ENCODE results near the gene UGGT2. TPM values are rescaled to one million over a fixed set of nuclear protein-coding genes. Genes with fewer than 3 reads are reported as not detected.
A peak's percentile ranks its signal among the peaks of the same experiment; 100 is the strongest.

The UGGT2 gene
- total RNA-seq, 2 donors from 2014 or later: 37.2 to 40.9 TPM

DNA sequence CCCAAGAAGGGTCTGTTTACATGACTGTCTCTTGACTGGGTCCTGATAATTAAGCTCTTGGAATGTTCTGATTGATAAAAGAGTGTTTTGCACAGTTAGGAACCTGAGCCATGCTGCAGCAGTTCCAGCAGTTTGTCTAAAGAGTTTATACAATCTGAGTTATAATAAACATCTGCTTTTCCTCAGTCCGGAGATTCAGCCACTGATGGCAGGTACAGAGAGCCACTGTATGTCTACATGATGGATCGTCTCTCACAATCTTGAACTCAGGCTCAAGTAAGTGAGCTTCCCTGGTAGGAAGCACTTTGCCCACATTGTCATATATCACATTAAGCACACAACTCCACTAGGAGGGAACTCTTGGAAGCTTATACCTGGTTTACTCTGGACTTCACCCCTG, 84.3 kb downstream of the UGGT2 start:
- Histone ChIP-seq H3K4me1 (ENCODE audit: control insufficient read depth, insufficient read depth, low read length) (peaks cover 3% of the 10 kb centered on the region), H3K36me3 (ENCODE audit: control insufficient read depth, insufficient read depth, low read length) (peaks cover 10% of the 10 kb centered on the region), H3K27ac (ENCODE audit: low read depth, low read length) (no peak overlapping the region), H3K9me3 (ENCODE audit: control insufficient read depth, low read length) (peaks cover 5% of the 10 kb centered on the region), H3K4me3 (ENCODE audit: low read length) (no peak overlapping the region), H3K27me3 (ENCODE audit: control insufficient read depth, insufficient read depth, low read length, poor library complexity, severe bottlenecking) (no peaks in the 10 kb centered on the region), H3K9ac (ENCODE audit: extremely low read depth, low read length, poor library complexity, severe bottlenecking) (no peak overlapping the region)
- 95 to 100% methylated on average over 1 to 2 of the region's 2 CpGs for WGBS, 2 experiments (ENCODE audit: insufficient coverage in 1 of 2, insufficient read length in 1 of 2)
- Mint-ChIP-seq H3K4me1 (peaks cover 6% of the 10 kb centered on the region), H3K27ac (no peak overlapping the region), H3K4me3 (no peak overlapping the region), H3K27me3 (ENCODE audit: insufficient read depth) (no peaks in the 10 kb centered on the region), H3K9me3 (peaks cover 13% of the 10 kb centered on the region), H3K36me3 (ENCODE audit: low read depth) (peaks cover 22% of the 10 kb centered on the region)
- DNase-seq: no peak
- TF ChIP-seq, protein P1, sequence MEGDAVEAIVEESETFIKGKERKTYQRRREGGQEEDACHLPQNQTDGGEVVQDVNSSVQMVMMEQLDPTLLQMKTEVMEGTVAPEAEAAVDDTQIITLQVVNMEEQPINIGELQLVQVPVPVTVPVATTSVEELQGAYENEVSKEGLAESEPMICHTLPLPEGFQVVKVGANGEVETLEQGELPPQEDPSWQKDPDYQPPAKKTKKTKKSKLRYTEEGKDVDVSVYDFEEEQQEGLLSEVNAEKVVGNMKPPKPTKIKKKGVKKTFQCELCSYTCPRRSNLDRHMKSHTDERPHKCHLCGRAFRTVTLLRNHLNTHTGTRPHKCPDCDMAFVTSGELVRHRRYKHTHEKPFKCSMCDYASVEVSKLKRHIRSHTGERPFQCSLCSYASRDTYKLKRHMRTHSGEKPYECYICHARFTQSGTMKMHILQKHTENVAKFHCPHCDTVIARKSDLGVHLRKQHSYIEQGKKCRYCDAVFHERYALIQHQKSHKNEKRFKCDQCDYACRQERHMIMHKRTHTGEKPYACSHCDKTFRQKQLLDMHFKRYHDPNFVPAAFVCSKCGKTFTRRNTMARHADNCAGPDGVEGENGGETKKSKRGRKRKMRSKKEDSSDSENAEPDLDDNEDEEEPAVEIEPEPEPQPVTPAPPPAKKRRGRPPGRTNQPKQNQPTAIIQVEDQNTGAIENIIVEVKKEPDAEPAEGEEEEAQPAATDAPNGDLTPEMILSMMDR (conservative IDR thresholded peaks at IDR 0.05): no peak

DNA sequence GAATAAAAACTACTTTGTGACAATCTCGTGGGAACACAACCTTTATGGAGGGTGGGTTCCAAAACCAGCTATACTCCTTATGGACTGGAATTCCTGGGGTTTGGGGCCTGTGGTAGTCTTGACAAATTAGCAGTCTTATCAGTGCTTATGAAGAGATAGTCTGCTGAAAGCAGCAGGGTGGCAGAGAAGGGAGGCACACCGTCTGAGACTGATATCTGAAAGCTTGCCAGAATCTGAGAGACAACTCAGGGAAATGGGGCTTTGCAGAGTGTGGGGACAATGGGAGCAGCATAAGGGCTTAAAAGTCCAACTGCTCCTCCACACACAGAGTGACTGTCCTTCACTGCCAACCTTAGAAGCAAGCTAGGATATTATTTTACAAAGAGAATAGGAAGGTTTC, 95.9 kb downstream of the UGGT2 start:
- peaks cover 95% of the 10 kb centered on the region for H3K9me3 ChIP-seq (ENCODE audit: control insufficient read depth, low read length)
- no peak overlapping the region for H3K27ac Mint-ChIP-seq
- peaks cover 84% of the 10 kb centered on the region for H3K9me3 Mint-ChIP-seq
- H3K4me1 ChIP-seq (ENCODE audit: control insufficient read depth, insufficient read depth, low read length): no peaks in the 10 kb centered on the region
- WGBS, 2 experiments (ENCODE audit: insufficient coverage in 1 of 2, insufficient read length in 1 of 2): 38 to 57% methylated on average over 1 to 2 of the region's 2 CpGs
- H3K27me3 ChIP-seq (ENCODE audit: control insufficient read depth, insufficient read depth, low read length, poor library complexity, severe bottlenecking): no peaks in the 10 kb centered on the region
- peaks cover 48% of the 10 kb centered on the region for H3K36me3 ChIP-seq (ENCODE audit: control insufficient read depth, insufficient read depth, low read length)
- no peak overlapping the region for H3K4me3 Mint-ChIP-seq
- DNase-seq: peak; percentile 53
- peak overlapping the region; percentile 66 for H3K4me3 ChIP-seq (ENCODE audit: low read length)
- peaks cover 18% of the 10 kb centered on the region for H3K4me1 Mint-ChIP-seq
- peaks cover 72% of the 10 kb centered on the region for H3K36me3 Mint-ChIP-seq (ENCODE audit: low read depth)
- TF ChIP-seq, protein P1 (conservative IDR thresholded peaks at IDR 0.05): no peak
- no peak overlapping the region for H3K27ac ChIP-seq (ENCODE audit: low read depth, low read length)
- H3K9ac ChIP-seq (ENCODE audit: extremely low read depth, low read length, poor library complexity, severe bottlenecking): no peak overlapping the region
- no peaks in the 10 kb centered on the region for H3K27me3 Mint-ChIP-seq (ENCODE audit: insufficient read depth)

DNA sequence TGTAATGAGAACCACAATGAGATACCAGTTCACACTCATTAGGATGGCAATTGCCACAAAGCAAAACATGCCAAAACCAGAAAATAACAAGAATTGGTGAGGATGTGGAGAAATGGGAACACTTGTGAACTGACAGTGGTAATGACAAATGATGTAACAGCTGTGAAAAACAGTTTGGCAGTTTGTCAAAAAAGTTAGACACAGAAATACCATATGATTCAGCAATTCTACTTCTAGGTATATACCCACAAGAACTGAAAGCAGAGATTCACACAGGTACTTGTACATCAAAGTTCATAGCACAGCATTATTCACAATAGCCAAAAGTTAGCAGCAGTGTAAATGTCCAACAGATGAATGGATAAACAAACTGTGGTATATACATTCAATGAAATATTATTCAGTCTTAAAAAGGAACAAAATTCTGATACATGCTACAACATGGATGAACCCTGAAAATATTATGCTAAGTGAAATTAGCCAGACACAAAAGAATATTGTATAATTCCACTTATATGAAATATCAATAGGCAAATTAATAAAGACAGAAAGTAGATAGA, 96.5 kb downstream of the UGGT2 start:
- H3K27ac Mint-ChIP-seq: no peak overlapping the region
- Histone ChIP-seq H3K4me1 (ENCODE audit: control insufficient read depth, insufficient read depth, low read length) (no peaks in the 10 kb centered on the region), H3K9me3 (ENCODE audit: control insufficient read depth, low read length) (peaks cover 95% of the 10 kb centered on the region), H3K9ac (ENCODE audit: extremely low read depth, low read length, poor library complexity, severe bottlenecking) (no peak overlapping the region), H3K27me3 (ENCODE audit: control insufficient read depth, insufficient read depth, low read length, poor library complexity, severe bottlenecking) (no peaks in the 10 kb centered on the region), H3K4me3 (ENCODE audit: low read length) (peak overlapping the region; percentile 66), H3K36me3 (ENCODE audit: control insufficient read depth, insufficient read depth, low read length) (peaks cover 46% of the 10 kb centered on the region), H3K27ac (ENCODE audit: low read depth, low read length) (no peak overlapping the region)
- H3K36me3 Mint-ChIP-seq (ENCODE audit: low read depth): peaks cover 72% of the 10 kb centered on the region
- H3K27me3 Mint-ChIP-seq (ENCODE audit: insufficient read depth): no peaks in the 10 kb centered on the region
- DNase-seq: no peak
- H3K9me3 Mint-ChIP-seq: peaks cover 84% of the 10 kb centered on the region
- peaks cover 18% of the 10 kb centered on the region for H3K4me1 Mint-ChIP-seq
- no peak overlapping the region for H3K4me3 Mint-ChIP-seq
- TF ChIP-seq, protein P1 (conservative IDR thresholded peaks at IDR 0.05): no peak

Data from endodermal cell (in vitro differentiated cells).